Stimulated activated CD8-positive, alpha-beta memory T cell treated with anti-CD3 and anti-CD28 coated beads, Interleukin-7, amount 100 ng/mL, for 24 hours (primary cell): ENCODE results near the gene BCL3.
A peak's percentile ranks its signal among the peaks of the same experiment; 100 is the strongest.

Experiments used
- DNase-seq: peaks from one replicate; pipeline ENCODE4 v3.0.0-alpha.2; 2020; ENCODE audit warnings: low read depth

The BCL3 gene

DNA sequence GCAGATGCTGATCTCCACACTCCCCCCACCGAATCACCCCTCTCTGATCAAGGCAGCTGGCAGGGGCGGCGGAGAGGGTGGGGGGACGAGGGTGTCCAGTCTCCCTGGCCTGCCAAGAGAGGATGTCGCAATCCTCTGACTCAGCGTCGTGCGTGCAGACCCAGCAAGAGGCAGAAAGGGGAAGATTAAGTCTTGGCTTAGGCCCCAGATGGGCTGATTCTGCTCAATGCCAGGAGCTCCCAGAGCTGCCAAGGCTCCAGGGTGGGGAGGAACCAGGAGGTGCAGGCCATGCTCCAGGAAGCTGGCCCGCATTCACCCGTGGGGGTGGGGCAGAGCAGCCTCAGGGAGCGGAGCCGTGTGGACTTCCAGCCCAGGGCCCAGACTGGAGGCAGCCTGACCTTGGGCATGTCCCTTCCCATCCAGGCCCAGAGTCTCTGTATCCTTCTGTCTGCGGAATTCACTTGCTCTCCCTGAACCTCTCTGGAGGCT, 6.6 kb upstream of the BCL3 start:
- no peak for DNase-seq

DNA sequence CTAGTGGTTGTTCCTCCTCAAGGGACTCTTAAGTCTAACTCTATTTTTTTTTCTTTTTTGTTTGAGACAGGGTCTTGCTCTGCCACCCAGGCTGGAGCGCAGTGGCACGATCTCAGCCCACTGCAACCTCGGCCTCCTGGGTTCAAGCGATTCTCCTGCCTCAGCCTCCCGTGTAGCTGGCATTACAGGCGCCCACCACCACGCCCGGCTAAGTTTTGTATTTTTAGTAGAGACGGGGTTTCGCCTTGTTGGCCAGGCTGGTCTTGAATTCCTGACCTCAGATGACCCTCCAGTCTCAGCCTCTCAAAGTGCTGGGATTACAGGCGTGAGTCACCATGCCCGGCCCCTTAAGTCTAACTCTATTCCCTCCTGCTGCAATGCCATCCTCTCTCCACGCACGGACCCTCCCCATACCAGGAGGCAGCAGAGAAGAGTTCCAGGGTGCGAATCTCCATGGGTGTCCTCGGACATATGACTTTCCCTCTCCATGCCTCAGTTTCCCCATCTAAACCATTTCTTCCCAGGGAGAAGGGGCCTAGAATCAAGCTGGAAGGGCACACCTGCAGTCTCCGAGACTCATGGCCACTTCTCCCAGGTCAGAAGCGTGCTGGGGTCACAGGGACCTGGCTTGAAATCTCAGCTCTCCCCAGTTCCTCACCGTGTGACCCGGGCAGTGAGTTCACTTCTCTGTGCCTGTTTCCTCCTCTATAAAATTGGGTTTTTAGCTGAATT, 6.0 kb upstream of the BCL3 start:
- DNase-seq = no peak

DNA sequence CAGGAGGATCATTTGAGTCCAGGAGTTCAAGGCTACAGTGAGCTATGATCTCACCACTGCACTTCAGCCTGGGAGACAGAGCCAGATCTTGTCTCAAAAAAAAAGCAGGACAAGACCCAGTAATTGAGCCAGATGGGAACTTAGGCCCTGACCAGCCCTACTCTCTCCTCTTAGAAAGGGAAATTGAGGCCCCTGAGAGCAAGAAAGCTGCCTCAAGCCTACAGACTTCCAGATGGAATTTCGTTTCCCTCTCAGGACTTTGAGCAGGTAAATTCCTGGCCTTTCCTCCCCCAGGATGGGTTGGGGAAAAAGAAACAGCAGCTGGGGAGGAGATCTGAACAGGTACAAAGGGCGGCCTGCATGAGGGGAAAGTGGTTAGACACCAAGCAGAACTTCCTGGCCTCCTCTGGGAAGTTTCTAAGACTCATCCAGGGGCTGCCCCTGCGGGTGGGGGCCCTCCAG, 3.6 kb upstream of the BCL3 start:
- no peak for DNase-seq

DNA sequence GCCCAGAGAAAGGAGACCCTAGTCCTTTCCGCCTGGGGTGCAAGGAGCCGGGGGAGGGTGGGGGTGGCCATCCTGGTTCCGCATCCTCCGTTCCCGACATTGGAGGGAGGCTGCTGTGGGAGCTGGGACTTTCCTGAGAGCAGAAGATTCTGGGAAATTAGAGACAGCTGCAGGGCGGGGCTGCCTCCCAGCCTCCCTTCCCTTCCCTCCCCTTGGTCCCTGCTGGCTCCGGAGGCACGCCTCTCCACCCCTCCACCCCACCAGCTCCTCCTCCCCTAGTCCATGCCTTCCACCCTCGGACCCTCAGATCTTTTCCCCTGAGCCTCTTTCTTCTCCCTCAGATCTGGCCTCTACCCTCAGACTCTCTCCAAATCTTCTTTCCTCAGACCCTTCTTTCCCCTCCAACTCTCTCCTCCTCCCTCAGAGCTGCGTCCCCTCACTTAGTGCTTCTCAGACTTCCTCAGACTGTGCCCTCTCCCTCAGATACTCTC, 3.1 kb upstream of the BCL3 start:
- no peak for DNase-seq

DNA sequence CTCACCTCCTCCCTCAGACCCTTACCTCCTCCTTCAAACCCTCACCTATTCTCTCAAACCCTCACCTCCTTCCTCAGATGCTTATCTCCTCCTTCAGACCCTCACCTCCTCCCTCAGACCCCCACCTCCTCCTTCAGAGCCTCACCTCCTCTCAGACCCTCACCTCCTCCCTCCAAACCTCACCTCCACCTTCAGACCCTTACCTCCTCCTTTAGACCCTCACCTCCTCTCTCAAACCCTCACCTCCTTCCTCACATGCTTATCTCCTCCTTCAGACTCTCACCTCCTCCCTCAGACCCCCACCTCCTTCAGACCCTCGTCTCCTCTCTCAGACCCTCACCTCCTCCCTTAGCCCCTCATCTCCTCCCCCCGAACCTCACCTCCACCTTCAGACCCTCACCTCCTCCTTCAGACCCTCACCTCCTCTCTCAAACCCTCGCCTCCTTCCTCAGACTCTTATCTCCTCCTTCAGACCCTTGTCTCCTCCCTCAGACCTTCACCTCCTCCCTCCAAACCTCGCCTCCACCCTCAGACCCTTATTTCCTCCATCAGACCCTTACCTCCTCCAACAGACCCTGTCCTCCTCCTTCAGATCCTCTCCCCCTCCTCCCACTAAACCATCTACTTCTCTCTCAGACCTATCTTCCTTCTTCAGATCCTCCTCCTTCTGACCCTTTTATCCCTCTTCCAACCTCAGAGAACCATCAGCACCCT, 2.5 kb upstream of the BCL3 start:
- DNase-seq = no peak

DNA sequence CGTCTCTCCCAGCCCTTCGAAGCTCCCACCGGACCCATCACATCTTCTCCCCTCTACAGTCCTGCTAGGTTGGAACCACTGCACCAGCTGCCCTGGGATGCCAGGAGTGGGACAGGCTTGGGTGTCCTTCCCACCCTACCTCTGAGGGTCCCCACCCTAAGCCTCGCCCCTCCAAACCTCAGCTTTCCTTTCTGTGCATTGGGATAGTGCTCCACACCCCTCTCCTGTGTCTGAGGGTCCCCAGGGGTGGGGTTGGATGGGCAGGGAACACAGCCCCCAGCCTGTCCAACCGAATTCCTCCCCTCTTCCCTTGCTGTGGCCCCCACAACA, 1.9 kb upstream of the BCL3 start:
- DNase-seq = no peak

DNA sequence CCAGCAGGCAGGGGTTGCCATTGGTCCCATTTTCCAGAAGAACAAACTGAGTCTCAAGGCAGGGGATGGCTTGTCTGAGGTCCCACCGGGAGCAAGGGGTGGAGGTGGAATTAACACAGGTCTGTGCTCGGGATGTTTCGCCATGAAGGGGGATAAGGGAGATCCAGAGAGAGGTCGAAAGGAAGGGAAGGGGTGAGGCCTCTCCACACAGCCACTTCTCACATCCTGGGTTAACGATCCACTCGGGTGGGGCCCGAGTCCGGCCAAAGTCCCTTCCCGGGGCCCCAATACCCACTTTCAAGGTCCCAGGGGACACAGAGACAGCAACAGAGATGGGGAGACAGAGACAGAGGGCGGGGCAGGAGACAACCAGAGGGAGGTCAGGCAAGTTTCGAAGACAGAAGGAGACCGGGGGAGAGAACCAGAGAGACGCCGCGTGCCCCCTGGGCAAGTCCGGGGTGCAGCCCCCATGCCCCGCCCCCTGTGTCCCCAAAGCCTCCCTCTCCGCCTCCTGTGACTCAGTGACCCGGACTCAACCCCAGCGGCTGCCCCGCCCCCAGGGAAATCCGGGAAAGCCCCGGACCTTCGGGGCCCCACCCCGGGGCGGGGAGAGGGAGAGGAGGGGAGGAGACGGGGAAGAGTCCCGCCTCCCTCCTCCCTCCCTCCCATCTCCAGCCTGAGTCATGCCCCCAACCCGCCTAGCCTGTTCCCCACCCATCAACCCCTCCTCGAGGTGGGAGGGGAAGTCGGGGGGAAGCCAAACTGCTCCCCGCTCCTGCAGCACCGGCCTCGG, 1.4 kb upstream of the BCL3 start:
- DNase-seq = peak; percentile 86

DNA sequence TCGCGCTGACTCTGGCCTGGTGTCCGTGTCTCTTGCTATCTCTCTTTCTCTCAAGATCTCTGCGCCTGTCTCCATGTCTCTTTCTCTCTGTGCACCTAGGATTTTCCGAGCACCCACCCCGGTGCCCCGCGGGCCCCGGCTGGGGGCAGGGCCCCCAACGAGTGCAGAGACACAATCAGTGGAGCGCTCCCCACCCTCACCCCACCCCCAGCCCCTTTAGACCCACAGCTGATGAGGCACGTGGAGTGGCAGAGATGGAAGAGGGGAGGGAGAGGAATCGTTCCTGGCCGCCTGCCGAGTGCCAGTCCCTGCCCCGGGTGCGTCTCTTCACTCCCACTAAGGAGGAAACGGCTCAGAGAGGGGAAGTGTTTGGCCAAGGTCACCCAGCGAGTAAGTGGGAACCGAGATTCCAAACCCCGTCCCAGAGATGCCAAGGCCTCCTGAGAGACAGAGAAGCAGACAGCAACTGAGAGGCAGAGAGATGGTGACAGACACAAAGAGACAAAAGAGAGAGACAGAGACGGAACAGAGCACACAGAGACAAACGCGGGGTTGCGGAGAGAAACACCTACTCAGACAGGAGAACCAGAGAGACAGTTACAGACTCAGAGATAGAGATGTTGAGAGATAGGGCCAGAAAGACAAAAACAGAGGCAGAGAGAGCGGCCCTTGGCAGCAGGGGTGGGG, 626 bp upstream of the BCL3 start:
- no peak for DNase-seq

DNA sequence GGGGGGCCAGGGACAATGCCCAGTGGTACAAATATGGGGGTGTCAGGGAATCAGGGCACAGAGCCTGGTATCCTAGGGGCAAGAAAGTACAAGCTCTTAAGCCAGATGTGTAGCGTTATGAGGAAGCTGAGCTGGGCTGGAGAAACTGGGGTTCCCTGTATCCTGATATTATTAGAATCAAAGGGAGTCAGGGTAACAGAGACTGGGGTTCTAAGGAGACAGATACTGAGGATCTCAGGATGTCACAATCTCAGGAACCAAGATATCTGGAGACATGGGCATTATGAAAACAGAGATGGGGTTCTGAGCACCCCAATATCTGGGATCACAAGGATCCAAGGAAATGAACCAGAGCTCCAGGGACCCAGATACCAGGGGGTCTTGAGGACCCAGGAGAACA, 784 bp downstream of the BCL3 start:
- DNase-seq = no peak

DNA sequence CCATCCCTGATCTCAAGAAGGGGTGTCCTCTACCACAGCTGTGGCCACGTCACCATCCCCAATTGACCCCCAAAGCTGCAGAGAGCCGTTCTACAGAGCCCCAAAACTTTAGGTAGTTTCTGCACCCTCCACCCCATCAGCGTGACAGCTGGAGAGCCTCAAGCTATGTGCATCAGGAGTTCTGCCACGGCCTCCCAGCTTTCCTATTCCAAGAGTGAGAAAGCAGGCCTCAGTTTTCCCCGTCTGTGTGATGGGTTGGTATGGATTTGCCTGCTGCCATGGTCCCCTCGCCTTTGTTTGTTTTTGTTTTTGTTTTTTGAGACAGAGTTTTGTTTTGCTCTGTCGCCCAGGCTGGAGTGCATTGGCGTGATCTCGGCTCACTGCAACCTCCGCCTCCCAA, 1.5 kb downstream of the BCL3 start:
- no peak for DNase-seq

DNA sequence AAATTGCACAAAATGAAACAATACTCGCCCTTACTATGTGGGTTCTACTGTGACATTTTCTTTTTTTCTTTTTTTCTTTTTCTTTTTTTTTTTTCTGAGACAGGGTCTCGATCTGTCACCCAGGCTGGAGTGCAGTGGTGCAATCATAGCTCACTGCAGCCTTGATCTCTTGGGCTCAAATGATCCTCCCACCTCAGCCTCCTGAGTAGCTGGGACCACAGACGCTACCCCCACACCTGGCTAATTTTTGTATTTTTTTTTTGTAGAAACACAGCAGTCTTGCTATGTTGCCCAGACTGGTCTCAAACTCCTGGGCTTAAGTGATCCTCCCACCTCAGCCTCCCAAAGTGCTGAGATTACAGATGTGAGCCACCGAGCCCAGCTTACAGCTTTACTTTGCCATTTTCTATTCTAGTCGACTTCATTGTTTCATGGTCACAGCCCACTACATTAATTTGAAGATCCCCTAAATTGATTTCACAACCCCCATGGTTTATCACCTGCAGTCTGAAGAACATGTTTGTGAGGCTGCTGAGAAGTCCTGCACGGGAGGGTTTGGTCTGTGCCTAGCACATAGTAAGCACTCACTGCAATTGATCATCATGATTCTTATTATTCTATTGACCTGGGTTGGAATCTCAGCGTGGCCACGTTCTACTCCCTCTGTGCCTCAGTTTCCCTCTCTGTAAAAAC, 3.8 kb downstream of the BCL3 start:
- DNase-seq = no peak

DNA sequence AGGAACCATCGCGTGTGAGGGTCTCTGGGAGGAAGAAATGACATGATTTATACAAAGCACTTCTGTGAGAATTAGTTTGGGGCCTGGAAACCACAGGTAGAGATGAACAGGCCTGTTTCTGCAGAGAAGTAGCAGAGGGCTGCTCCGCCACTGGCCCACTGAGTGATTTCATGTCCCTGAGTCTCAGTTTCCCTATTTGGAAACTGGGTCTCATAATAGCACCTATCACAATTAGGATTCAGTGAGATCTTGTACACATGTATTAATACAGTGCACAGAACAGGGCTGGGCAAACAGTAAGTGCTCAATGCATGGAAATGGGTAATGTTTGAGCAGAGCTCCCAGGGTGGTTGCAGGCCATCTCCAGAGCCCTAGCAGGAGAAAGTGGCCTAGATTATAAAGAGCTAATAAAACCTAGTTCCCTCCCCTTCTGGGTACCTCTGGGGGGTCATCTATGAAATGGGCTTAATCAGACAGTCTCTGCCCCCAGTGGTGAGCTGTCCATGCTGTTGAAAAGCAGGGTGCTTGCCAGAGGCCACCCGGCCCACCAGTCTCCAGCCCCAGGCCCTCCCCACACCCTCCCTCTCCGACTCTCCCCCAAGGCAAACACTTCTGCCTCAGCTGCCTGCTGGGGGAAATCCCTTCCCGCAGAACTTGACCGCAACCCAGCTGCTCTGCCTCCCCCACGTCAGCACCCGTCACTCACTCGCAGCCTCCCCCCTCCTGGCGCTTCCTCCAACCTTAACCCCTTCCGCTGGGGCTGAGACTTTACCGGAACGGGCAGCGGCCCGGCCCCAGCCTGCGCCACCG, 4.5 kb downstream of the BCL3 start:
- DNase-seq = peak; percentile 92

DNA sequence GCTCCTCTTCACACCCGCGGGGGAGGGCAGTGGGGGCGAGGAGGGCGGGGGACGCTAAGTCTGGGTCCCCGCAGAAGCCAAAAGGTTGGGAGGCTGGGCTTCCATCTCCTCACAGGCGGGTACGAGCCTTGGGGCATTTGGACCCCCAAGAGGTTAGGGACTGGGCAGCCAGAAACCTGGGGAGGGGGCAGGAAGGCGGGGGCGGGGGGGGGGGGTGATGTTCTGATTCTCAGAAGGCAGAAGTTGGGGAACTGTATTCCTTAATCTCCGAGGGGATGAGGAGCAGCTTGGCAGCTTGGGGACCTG, 5.1 kb downstream of the BCL3 start:
- no peak for DNase-seq

DNA sequence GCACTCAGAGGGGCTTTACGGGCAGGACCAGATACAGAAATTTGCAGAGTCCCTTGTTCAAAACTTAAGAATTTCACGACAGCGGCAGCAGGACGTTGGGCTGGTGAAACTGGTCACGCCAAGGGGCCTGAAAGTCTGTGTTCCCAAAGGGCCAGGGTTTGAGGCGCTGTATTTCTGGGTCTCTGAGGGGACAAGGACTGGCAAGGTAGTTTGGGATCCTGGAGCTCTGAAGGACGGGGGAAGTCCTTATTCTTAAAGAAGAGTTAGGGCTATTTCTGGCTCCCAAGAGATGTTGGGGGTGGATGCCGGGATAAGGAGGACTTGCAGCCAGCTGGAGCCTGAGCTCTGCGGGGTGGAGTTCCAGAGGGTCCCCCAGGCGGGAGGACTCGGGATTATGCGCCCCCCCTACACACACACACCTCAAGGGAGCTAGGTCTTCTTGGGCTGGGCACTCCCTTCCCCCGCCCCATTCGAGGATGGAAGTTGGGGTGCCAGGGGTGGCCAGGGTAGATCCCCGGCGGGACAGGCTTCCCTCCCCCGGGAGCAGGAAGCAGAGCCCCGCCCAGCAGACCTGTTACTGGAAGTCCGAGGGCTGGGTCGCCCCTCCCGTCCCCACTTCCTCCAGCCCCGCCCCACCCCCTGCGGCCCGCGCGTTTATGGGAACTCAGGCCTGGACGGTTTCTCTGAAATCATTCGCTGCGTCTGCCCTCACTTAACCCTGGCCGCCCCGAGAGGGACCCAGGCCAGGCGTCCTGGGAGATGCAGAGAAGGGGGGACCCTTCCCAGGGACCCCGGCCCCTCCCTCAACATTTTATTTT, 5.6 kb downstream of the BCL3 start:
- DNase-seq = peak; percentile 67

DNA sequence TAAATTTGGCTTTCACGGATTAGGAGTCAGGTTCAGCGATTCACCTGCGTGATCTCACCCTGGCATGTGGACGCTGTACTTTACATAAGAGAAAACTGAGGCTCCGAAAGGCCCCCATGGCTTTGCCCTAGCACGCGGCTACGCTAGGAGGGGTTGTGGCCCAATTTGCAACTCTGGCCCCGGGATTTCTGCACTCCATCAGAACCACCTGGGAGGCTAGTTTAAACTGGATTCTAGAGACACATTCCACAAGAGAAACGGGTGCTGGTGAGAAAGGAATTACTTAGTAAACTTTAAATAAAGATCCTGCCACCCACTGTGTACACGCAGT, 6.2 kb downstream of the BCL3 start:
- DNase-seq = no peak

DNA sequence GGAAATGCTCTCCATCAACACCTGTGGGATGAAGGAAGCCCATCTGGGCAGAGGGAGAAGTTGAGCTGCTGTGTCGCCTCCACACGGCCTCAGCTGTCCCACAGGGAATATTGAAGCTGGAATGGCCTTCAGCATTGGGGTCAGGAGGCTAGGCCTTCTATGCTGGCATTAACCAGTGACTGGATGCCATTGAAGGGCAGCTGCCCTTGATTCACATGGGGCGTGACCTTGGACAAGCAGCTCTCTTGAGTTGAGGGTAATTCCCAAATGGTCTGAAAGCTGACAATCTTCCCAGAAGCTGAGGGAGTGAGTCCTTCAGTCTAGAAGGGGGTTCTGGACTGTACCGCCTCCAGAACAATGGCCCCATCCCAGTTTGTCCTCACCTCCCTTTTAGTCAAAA, 6.7 kb downstream of the BCL3 start:
- DNase-seq = no peak

DNA sequence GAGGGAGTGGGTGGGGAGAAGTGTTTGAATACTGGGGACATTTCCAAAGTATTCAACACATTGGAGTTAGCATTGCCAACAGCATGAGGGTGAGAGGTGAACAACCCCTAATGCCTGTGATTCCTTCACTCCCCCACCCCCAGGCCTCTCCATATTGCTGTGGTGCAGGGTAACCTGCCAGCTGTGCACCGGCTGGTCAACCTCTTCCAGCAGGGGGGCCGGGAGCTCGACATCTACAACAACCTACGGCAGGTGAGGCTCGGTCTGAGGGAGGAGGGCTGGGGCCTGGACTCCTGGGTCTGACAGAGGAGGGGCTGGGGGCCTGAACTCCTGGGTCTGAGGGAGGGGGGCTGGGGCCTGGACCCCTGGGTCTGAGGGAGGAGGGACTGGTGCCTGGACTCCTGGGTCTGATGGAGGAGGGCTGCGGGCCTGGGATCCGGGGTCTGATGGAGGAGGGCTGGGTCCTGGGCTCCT, 7.6 kb downstream of the BCL3 start:
- DNase-seq = no peak

DNA sequence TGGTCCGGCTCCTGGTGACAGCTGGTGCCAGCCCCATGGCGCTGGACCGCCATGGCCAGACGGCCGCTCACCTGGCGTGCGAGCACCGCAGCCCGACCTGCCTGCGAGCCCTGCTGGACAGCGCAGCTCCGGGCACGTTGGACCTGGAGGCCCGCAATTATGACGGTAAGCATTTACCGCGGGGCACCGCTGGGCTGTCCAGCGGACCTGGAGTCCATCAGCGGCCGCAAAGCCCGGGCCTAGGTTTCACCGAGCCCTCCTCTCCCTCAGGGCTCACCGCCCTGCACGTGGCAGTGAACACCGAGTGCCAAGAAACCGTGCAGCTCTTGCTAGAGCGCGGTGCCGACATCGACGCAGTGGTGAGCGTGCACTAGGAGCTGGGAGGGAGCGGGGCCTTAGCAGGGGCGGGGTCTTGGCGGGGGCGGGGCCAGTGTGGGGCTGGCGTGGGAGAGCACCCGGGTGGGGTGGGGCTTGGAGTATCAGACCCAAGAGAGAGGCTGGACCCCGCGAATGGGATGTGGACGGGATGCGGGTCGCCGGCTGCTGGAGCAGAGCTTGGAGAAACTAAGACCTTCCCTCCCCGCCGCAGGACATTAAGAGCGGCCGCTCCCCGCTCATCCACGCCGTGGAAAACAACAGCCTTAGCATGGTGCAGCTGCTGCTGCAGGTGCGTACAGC, 8.7 kb downstream of the BCL3 start:
- no peak for DNase-seq

DNA sequence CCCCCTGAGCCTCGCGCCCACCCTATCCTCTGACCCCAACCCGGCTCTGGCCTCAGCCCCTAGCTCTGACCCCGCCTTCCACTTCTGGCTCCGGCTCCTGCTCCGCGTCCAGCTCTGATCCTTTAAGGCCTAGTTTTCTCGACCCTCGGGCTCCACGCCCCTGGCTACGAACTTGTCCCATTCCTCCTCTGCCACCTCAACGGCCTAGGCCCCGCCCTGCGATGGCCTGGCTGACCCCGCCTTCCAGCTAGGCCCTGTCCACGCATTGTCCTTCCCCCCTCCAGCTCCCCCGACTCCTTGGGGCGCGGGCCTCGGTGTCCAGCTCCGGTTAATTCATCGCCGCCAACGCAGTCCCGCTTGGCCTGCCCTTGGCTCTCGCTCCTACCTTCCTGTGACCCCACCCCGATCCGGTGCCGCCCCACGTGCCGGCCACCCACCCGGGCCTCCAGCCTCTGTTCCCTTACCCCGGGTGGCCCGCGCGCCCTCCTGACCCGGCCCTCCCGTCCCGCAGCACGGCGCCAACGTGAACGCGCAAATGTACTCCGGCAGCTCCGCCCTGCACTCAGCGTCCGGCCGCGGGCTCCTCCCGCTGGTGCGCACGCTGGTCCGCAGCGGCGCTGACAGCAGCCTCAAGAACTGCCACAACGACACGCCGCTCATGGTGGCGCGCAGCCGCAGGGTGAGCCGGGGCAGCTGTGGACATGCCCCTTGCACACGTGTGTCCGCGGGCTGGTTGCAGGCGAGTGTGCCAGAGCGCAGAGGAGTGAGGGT, 9.4 kb downstream of the BCL3 start:
- no peak for DNase-seq
